Stimulated activated CD4-positive, alpha-beta T cell treated with anti-CD3 and anti-CD28 coated beads, TNF-alpha, amount 100 ng/mL, for 4 hours (primary cell): ENCODE results near the gene POLDIP2.

Experiments used
- DNase-seq, 3 experiments: peaks; one replicate each; pipeline ENCODE4 v3.0.0-alpha.2; 2020; ENCODE audit warnings: low read depth in 3 of 3

The POLDIP2 gene

DNA sequence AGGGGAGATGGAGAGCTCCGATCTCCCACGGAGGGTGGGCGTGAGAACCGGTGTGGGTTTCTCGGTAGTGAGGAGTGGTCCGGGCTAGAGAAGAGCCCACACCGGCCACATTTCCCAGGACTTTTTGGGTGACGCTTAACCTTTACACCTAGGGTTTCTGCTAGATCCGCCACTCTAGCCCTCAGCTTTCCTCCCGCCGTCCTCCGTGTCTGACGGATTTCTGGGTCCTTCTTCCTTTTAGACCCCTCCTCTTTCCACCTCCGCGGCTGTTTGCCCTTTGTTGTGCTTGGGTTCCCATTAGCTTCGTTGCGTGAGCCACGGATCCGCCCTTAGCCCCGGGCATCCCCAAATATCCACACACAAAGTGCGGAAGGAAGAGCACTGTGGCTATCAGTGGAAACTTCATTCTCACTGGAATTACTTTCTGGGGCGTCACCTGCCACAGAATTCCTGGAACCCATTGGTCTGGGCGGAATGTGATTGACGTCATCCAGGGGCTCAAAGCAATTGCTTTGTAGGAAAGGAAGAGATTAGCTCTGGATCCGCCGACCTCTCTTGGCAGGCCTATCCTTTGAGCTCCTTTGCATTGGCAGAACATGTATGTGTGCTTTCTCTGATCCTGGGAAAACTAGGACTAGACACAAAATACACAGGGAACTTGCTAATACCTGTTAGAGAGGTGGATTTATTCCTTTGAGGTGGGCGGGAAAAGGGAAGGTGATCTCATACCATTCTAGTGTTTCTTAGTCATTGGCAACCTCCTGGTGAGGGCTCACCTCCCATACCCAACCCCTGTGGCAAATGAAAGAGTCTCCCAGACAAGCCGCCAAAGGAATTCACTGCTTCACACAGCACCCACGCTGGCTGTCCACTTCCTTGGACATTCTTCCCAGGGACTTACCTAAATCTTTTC lies 21.1 kb downstream of the POLDIP2 start:
- DNase-seq = peak in 1 of 3 experiments; percentile 5

- DNase-seq = peak; percentile 79 to 97 (median 97)
Observed at GRCh38 chr17:28335201-28335958, 21.9 kb downstream of the POLDIP2 start, which contains the start of the genes IFT20 and TNFAIP1. IFT20 (minus strand) TSS chr17:28335472; CDS start chr17:28331985, 3,487 bp downstream. TNFAIP1 (plus strand) TSS chr17:28335761; CDS start chr17:28339522, 3,761 bp downstream.

GRCh38 chr17:28334666-28335200 lies 22.6 kb downstream of the POLDIP2 start:
- no peak for DNase-seq

DNA sequence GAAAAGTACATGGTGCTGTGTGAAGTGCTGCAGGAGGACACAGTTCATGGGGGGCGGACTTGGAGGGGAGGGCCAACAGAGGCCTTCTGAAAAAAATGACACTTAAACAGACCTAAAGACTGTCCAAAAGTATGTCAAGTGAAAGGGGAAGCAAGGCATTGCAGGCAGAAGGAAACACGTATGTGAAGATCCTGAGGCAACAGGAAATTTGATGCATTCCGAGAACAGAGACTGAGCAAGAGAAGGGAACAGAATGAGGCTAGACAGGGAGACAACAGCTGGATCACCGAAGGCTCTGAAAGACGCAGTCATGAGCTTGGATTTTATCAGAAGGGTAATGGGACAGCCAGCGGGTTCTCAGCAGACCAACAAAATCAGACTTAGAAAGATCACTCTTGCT lies 23.2 kb downstream of the POLDIP2 start:
- DNase-seq = no peak

- no peak for DNase-seq
Observed at GRCh38 chr17:28333083-28333746, 24.1 kb downstream of the POLDIP2 start.

- no peak for DNase-seq
Observed at GRCh38 chr17:28331891-28332420, 25.4 kb downstream of the POLDIP2 start.

GRCh38 chr17:28330671-28331070 lies 26.7 kb downstream of the POLDIP2 start:
- DNase-seq = no peak

DNA sequence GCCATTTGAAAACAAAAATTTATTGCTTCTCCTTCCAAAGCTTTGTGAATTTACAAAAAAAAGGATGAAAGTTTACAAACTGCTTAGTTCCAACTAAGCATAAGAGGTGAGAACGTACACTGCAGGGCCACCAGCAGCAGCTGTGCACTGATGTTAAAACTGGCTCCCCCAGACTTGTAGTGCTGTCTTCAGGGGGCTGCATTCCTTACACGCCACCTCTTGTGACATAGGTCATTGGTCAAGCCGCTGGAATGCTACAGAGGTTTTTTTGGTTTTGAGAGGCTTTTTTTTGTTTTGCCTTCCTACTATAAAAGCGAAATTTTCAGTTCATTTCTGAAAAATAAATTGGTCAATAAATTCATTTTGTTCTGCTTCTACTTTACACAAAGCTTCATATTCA lies 29.0 kb downstream of the POLDIP2 start:
- no peak for DNase-seq

GRCh38 chr17:28327709-28328108 lies 29.6 kb downstream of the POLDIP2 start:
- no peak for DNase-seq

DNA sequence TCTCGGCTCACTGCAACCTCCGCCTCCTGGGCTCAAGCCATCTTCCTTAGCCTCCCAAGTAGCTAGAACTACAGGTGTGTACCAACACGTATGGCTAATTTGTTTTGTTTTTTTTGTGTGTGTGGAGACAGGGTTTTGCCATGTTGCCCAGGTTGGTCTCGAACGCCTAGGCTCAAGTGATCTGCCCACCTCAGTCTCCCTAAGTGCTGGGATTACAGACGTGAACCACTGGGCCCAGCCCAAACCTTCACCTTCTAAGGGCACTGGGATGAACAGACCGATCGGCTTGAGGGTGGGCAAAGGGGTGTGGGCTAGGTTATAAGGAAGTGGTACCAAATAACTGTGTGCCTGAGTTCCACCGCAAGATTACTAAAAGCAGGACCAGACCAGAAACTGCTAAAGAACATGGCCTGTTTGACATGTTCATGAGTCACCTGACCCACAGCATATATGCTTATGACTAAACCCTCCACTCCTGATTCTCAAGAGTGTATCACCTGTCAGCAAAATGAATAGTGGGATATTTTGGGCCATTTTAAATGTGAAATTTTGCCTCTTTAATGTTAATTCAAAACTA lies 30.2 kb downstream of the POLDIP2 start:
- DNase-seq = no peak

GRCh38 chr17:28326114-28326513 lies 31.2 kb downstream of the POLDIP2 start:
- DNase-seq = no peak

- DNase-seq = no peak
Observed at GRCh38 chr17:28325211-28325610, 32.1 kb downstream of the POLDIP2 start.

- DNase-seq = no peak
Observed at GRCh38 chr17:28324781-28325180, 32.5 kb downstream of the POLDIP2 start.

DNA sequence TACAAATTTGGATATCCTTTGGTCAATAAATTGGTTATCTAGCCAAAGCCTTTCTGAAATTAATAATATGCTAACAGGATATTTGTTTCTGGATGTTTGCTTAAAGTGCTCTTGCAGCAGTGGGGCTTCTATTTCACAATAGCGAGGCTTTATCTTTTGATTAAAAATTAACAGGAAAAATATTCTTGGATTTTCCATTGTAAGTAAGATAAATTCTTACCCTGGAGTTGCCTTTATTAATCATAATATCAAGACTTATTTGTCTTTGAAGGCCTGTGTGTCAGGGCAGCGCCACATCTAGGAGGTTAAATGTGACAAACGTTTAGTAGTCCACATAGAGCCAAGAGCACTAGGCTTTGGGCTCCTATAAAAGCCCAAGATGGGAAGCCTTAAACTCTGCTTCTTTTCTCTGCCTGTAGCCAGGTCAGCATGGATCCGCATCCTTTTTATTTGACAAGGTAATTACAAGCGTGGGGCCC lies 33.0 kb downstream of the POLDIP2 start:
- DNase-seq = no peak

DNA sequence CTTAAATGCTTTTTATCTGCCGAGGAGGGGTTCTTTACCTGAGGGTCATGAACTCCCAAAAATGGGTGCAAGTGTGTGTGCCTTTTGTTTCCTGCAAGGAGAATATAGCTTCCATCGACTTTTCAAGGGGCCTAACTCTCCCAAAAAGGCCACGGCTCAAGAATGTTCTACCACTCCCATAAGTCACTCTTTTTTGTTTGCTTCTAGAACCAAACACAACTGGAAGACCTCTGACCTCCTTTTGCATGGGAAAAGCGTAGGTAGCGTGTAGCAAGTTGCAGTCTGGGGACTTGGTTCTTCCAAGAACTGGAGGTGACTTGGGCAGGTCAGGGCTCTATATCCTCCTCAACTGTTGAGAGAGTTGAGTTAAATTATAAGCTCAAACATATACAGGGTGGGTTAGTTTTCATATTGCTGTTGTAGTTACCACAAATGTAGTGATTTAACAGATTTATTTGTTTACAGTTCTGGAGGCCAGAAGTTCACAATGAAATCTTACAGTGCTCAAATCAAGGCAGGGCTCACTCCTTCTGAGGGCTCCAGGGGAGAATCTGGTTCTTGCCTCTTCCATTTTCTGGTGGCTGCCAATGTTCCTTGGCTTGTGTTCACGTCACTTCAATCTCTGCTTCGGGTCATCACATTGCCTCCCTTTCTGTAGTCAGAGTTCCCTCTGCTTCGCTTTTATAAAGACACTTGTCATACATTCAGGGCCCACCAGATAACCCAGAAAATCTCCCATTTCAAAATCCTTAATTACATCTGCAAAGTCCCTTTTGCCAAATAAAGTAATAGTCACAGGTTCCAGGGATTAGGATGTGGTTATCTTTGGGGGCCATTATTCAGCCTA lies 36.9 kb downstream of the POLDIP2 start:
- DNase-seq = no peak

- DNase-seq = no peak
Observed at GRCh38 chr17:28319598-28319935, 37.8 kb downstream of the POLDIP2 start.

DNA sequence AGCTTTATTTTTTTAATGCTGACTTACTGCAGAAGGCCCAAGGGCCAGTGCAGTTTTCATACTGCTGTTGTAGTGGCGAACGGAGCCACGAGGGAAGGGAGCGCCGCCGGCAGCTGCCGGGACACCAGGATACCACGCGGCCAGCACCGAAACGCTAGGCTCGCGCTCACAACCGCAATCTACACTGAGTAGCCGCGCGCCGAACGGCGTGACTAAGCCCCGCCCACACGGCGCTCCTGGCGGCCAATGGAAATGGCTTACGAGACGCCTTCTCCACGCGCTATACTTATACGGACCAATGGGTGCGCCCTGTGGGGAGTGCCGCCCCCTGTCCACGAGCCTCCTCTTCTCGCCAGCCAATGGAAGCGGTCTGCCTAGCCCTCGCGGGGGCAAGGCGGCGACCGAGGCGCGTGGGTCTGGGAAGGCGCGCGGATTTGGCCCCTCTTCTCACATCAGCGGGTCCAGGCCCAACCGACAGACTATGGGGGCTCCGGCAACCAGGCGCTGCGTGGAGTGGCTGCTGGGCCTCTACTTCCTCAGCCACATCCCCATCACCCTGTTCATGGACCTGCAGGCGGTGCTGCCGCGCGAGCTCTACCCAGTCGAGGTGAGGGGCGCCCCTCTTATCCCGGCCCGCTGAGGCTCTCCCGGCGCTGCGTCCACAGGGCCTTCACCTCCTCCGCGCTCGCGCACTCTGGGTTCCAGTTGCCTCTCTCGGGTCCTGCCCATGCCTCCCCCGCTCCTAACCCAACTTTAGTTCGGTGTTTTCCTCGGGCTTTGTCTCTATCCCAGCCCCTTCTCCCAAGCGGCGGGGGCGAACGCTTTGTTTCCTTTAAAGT lies 38.3 kb downstream of the POLDIP2 start, which contains the start of gene TMEM97:
TSS of gene TMEM97 (plus strand) at position 442 of the 839 bp plus-strand sequence. CDS start at position 482, 40 bp downstream.
- peak; percentile 85 to 94 (median 91) for DNase-seq

DNA sequence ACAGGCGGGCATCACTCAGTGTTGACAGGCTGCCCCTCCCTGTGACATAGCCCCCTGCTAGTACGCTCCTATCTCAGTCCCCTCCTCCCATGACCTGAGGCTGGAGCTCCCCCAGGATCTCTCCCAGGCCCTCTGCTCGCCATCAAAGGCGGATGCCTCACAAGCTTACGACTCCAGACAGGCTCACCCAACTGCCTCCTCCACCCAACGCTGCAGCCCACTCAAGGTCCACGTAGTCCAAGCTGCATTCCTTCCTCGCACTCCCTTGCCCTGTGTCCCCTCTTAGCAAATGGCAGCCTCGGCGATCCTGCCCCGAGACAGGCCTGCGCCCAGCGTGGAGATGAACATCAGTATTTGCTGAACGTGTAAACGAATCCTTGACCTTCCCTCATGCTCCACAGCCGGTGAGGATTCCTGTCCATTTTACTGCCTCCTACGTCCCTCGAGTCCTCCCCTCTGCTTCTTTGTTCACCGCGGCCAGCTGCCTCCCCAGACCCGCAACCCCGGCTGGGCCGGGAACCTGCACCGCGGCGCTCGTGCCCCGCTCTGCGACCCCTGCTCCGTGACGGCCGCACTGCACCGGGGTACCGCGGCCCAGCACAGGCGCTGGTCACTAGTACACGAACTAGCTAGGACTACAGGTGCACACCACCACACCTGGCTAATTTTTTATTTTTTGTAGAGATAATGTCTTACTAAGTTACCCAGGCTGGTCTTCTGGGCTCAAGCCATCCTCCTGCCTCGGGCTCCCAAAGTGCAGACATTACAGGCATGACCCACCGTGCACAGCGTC lies 39.2 kb downstream of the POLDIP2 start:
- no peak for DNase-seq
